ENCODE measurements around the gene SVIL.

The SVIL gene

GRCh38 chr10:29428486-29428885, 206.3 kb downstream of the SVIL start:
- no peak for DNase-seq (ENCODE audit: low spot score)
- no peak for TF ChIP-seq CTCF (conservative IDR thresholded peaks at IDR 0.05; ENCODE audit: low read depth)
- no peak overlapping the region for H3K27ac ChIP-seq
- POLR2A ChIA-PET (ENCODE audit: low non-redundant PET): no interaction called here
- CTCF ChIA-PET: interaction anchor here (0.6 to 1.7 kb wide), 3 partner anchors 8 to 813 kb away, joined by 3 to 5 read pairs (median 5); no protein-coding TSS in a partner anchor

- H3K27ac ChIP-seq: no peak overlapping the region
- ChIA-PET POLR2A (ENCODE audit: low non-redundant PET) (no interaction called here), CTCF (interaction anchor here (0.7 kb wide), 1 partner anchor 304 kb away, joined by 3 read pairs; no protein-coding TSS in a partner anchor)
- DNase-seq (ENCODE audit: low spot score): no peak
- no peak for TF ChIP-seq CTCF (conservative IDR thresholded peaks at IDR 0.05; ENCODE audit: low read depth)
Observed at GRCh38 chr10:29427667-29428066, 207.1 kb downstream of the SVIL start.

GRCh38 chr10:29426420-29426819, 208.4 kb downstream of the SVIL start:
- CTCF ChIA-PET: no interaction called here
- POLR2A ChIA-PET (ENCODE audit: low non-redundant PET): no interaction called here
- no peak for TF ChIP-seq CTCF (conservative IDR thresholded peaks at IDR 0.05; ENCODE audit: low read depth)
- DNase-seq (ENCODE audit: low spot score): no peak
- H3K27ac ChIP-seq: no peak overlapping the region

GRCh38 chr10:29424017-29424416, 210.8 kb downstream of the SVIL start:
- TF ChIP-seq CTCF (conservative IDR thresholded peaks at IDR 0.05; ENCODE audit: low read depth): no peak
- no peak overlapping the region for H3K27ac ChIP-seq
- POLR2A ChIA-PET (ENCODE audit: low non-redundant PET): no interaction called here
- CTCF ChIA-PET: no interaction called here
- no peak for DNase-seq (ENCODE audit: low spot score)

- ChIA-PET CTCF (interaction anchor here (0.8 kb wide), 1 partner anchor 9 kb away, joined by 5 read pairs; no protein-coding TSS in a partner anchor), POLR2A (ENCODE audit: low non-redundant PET) (no interaction called here)
- no peak for TF ChIP-seq CTCF (conservative IDR thresholded peaks at IDR 0.05; ENCODE audit: low read depth)
- H3K27ac ChIP-seq: no peak overlapping the region
- no peak for DNase-seq (ENCODE audit: low spot score)
Observed at GRCh38 chr10:29420744-29421143, 214.0 kb downstream of the SVIL start.

- no peak for DNase-seq (ENCODE audit: low spot score)
- TF ChIP-seq CTCF (conservative IDR thresholded peaks at IDR 0.05; ENCODE audit: low read depth): no peak
- H3K27ac ChIP-seq: no peak overlapping the region
- ChIA-PET CTCF (no interaction called here), POLR2A (ENCODE audit: low non-redundant PET) (no interaction called here)
Observed at GRCh38 chr10:29417324-29417723, 217.4 kb downstream of the SVIL start.

- no peak for TF ChIP-seq CTCF (conservative IDR thresholded peaks at IDR 0.05; ENCODE audit: low read depth)
- H3K27ac ChIP-seq: no peak overlapping the region
- no peak for DNase-seq (ENCODE audit: low spot score)
- ChIA-PET POLR2A (ENCODE audit: low non-redundant PET) (no interaction called here), CTCF (no interaction called here)
Observed at GRCh38 chr10:29415876-29416275, 218.9 kb downstream of the SVIL start.
